Ammon's horn (tissue), 1 donor: Measurements from ENCODE around the gene DIPK1A.
"Not testable (repeated sequence)": the region's sequence is repeated elsewhere in the genome, so short reads cannot be mapped to it uniquely, and the experiment has no call there.

Source experiments
- DNase-seq: peaks from one replicate; pipeline ENCODE4 v3.0.0-alpha.2; 2016; ENCODE audit warnings: low spot score

Gene DIPK1A

GRCh38 chr1:92921031-92922023 is 39.9 kb downstream of the DIPK1A start:
- no peak for DNase-seq

GRCh38 chr1:92916899-92917298 is 44.4 kb downstream of the DIPK1A start:
- no peak for DNase-seq

- DNase-seq: no peak
These were observed 45.7 kb downstream of the DIPK1A start for GRCh38 chr1:92915547-92915946.

- DNase-seq: no peak
These were observed 48.0 kb downstream of the DIPK1A start for GRCh38 chr1:92913093-92913819.

GRCh38 chr1:92910081-92910480 is 51.2 kb downstream of the DIPK1A start:
- no peak for DNase-seq

GRCh38 chr1:92909321-92909720 is 51.9 kb downstream of the DIPK1A start:
- no peak for DNase-seq

- no peak for DNase-seq
These were observed 53.1 kb downstream of the DIPK1A start for GRCh38 chr1:92907949-92908684.

GRCh38 chr1:92903765-92904164 is 57.5 kb downstream of the DIPK1A start:
- DNase-seq: no peak

GRCh38 chr1:92902406-92902744 is 58.9 kb downstream of the DIPK1A start:
- no peak for DNase-seq

GRCh38 chr1:92901699-92902405 is 59.4 kb downstream of the DIPK1A start:
- no peak for DNase-seq

- no peak for DNase-seq
These were observed 60.1 kb downstream of the DIPK1A start for GRCh38 chr1:92901126-92901525.

- no peak for DNase-seq
These were observed 60.7 kb downstream of the DIPK1A start for GRCh38 chr1:92900539-92900938.

GRCh38 chr1:92899780-92900179 is 61.5 kb downstream of the DIPK1A start:
- no peak for DNase-seq

- not testable (repeated sequence) for DNase-seq
These were observed 63.2 kb downstream of the DIPK1A start for GRCh38 chr1:92898053-92898452.

GRCh38 chr1:92887465-92887864 is 73.8 kb downstream of the DIPK1A start:
- DNase-seq: no peak

- DNase-seq: no peak
These were observed 74.3 kb downstream of the DIPK1A start for GRCh38 chr1:92886886-92887419.

GRCh38 chr1:92884195-92884594 is 77.1 kb downstream of the DIPK1A start:
- DNase-seq: no peak

GRCh38 chr1:92883297-92883696 is 78.0 kb downstream of the DIPK1A start:
- no peak for DNase-seq

- peak; percentile 38 for DNase-seq
These were observed 78.4 kb downstream of the DIPK1A start for GRCh38 chr1:92882819-92883218.

- no peak for DNase-seq
These were observed 79.9 kb downstream of the DIPK1A start for GRCh38 chr1:92881391-92881790.

- no peak for DNase-seq
These were observed 81.8 kb downstream of the DIPK1A start for GRCh38 chr1:92879316-92879968.
